Myocyte (in vitro differentiated cells): ENCODE results near the gene TCF12. TPM values are rescaled to one million over a fixed set of nuclear protein-coding genes. Genes with fewer than 3 reads are reported as not detected.
"Not testable (repeated sequence)": the region's sequence is repeated elsewhere in the genome, so short reads cannot be mapped to it uniquely, and the experiment has no call there.

Experiments used
- DNase-seq: peaks from one replicate; pipeline ENCODE4 v3.0.0-alpha.2; 2012; ENCODE audit warnings: low read depth
- total RNA-seq: library from RNA; depleted of rRNA; stranded (reverse); fragments of >200 nt; gene quantifications from 2 replicates; pipeline ENCODE4 v1.2.3, GENCODE V29; 2014

The TCF12 gene
- total RNA-seq, 1 donor from 2014 or later, result 128 TPM

DNA sequence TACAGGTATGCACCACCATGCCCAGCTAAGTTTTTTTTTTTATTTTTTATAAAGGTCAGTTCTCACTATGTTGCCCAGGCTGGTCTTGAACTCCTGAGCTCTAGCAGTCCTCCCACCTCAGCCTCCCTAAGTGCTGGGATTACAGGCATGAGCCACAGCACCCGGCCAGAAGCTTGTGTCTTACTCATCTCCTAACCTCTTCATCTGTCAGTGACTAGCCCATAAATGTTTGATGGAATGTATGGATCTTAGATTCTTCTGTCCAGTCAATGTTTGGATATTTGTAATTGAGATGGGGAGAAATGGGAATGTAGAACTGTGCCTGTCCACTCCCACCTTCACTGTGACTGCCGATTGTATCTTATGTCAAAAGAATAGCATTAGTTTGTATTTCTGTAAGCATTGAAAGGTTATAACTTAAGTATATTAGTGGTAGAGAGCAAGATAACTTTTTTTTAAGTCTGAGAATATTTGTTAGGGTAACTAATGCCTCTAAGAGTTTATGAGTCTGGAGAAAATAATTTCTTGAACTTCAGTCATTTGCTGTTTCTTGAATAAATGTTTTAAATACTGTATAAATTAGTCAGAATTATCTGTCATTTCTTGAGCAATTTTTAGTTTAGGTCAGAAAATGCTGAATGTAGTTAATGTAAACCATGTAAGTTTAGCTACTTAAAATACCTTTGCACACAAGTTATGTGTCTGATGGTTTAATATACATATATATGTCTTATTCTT, 242.5 kb downstream of the TCF12 start:
- DNase-seq, result no peak

DNA sequence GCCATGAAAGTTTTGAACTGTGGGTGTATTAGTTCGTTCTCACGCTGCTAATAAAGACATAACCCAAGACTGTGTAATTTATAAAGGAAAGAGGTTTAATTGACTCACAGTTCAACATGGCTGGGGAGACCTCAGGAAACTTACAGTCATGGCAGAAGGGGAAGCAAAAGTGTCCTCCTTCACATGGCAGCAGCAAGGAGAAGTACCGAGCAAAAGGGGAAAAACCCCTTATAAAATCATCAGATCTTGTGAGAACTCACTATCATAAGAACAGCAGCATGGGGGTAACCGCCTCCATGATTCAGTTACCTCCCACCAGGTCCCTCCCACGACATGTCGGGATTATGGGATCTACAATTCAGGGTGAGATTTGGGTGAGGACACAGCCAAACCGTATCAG, 245.8 kb downstream of the TCF12 start:
- not testable (repeated sequence) for DNase-seq

DNA sequence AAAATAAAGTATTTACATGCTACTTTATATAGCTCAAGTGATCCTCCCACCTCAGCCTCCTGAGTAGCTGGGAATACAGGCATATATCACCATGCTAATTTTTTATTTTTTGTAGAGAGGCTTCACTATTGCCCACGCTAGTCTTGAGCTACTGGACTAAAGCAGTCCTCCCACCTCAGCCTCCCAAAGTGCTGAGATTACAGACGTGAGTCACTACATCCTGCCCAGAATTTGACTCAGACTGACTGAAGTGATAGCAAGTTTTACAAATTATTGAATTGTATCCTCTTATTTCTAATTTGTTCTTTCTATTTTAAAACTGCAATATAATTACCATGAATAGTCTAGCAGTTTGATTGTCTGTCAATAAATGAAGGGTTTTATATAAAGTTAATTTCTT, 247.5 kb downstream of the TCF12 start:
- no peak for DNase-seq

DNA sequence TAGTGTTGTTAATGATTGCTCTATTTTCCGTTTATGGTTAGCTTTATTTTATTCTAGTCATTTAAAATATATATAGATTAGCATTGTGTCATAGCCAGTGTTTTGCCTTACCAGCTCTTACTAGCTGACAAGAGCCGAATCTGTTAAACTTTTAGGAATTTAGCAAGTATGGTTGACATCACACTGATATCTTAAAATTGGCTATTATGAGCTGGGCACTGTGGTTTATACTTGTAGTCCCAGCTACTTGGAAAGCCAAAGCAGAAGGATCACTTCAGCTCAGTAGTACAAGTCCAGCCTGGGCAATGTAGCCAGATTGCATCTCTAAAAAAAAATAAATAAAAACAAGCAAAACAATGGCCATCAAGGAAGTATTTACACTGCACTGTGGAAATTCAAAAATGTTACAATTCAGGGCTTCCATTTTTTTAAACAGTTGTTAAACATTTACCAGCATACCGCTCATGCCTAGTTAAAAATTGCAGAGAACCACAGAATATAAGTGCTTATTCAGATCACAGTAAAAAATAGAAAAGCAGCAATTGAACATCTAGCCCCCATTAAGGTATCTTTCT, 249.5 kb downstream of the TCF12 start:
- DNase-seq, result no peak

DNA sequence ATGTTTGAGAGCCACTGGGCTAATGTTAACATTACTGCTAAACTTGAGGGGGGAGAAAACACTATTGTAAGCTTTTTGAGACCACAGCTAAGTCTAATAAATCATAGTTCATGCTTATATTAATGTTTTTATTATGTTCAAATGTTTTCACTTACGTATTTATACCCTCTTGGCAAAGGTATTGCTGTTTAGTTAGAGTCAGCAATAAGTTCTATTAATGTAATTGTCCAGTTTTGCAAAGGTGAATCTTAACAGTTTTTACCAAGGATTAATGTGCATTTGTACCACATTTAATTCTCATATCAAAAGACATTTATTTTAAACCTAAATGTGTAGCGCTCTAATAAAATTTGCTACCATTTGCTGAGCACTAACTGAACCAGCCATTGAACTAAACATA, 251.2 kb downstream of the TCF12 start:
- no peak for DNase-seq

DNA sequence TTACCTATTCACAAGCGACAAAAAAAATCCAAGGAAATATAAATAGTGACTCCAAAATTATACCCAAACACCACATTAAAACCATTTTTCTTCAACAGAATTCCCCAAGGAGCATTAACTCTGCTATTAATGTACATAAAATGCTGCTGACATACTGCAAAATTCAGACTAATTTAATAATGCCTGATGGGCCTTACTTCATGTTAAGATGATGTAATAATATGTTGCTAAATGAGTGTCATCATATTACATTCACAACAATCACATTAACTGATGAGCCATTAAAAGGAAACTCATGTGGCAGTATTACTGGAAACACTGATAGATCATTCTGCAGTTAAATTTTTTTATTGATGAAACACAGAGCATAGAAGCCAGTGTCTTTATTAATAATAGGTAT, 253.0 kb downstream of the TCF12 start:
- DNase-seq, result no peak

DNA sequence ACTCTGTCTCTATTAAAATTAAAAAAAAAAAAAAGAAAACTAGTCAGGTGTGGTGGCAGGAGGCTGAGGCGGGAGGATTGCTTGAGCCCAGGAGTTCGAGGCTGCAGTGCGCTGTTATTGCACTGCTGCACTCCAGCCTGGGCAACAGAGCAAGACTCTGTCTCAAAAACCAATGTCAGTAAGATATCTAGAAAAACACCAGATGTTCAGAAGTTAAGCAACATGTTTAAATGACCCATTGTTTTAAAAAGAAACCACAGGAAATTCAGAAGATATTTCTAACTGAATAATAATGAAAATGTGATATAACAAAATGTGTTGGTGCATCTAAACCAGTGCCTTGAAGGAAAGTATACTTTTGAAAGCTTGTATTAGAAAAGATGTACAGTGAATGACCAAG, 254.5 kb downstream of the TCF12 start:
- no peak for DNase-seq

DNA sequence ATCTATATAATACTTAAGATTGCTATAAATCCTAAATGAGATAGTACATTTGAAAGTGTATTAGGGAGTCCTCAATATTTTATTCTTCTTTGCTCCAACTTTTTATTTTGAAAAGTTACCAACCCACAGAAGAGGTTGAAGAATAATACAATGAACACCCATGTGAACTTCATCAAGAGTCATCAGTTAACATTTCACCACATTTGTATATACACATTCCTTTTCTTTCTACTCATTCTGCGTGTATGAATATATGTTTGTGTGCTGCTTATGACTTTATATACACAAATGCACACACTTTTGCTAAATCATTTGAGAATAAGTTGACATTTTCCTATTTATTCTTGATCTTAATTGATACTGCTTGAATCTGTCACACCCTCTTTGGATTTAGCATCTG, 264.6 kb downstream of the TCF12 start:
- DNase-seq, result no peak

DNA sequence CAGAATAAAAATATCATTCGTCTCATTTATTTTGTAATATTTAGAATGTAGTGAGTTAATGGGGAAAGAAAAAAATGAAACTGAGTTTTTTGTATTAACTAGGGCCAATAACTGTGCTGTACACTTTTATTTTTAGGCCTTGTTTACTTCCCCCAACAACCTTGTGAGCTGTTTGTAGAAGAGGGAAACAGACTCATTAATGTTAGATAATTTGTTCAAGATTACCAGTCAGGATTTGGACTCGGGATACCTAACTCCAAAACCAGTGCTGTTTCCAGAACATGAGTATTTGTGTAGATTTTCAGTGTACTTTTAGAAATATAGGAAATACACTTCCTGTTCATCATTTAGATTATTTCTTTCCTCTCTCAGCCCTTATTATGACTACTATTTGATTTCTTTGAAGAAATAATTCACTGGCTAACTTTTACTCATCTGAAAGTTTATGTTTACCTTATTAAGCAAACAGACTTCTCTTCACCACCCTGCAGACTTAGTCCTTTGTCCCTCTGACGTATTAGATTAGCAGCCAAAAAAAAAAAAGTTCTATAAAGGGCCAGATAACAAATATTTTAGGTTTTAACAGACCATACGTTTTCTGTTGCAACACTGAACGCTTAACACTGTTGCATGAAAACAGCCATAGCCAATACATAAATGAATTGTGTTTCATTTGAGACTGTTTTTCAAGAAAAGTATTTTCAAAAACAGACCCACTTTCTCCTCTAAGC, 265.3 kb downstream of the TCF12 start:
- no peak for DNase-seq

DNA sequence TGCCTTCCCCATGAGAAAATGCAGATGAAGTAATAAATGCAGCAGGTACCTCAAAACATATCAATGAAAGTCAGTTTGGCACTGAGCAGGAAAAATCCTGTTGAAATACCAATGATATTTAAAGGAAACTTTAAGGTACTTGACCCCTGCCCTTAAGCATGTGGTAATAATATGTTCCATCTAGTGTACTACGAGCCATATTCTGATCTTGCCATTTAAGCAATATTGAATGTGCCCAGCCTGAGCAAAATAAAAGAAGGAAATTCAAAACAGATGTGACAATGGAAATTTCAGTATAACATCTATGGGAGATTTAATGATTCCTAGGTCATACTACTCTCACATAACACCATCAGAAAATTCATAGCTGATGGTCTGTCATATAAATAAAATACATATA, 266.1 kb downstream of the TCF12 start:
- no peak for DNase-seq

DNA sequence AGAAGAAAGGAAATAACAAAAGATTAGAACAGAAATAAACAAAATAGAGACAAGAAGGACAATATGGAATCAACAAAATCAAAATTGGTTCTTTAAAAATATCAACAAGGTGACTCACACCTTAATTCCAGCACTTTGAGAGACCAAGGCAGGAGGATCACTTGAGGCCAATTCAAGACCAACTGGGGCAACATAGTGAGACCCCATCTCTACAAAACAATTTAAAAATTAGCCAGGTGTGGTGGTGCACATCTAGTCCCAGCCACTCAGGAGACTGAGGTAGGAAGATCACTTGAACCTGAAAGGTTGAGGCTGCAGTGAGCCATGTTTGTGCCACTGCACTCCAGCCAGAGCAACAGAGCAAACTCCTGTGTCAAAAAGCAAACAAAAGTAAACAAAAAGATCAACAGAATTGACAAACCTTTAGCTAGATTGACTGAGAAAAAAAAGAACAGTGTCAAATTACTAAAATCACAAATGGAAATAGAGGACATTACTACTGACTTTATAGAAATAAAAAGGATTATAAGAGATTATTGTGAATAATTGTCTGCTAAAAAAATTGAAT, 267.1 kb downstream of the TCF12 start:
- DNase-seq, result no peak

DNA sequence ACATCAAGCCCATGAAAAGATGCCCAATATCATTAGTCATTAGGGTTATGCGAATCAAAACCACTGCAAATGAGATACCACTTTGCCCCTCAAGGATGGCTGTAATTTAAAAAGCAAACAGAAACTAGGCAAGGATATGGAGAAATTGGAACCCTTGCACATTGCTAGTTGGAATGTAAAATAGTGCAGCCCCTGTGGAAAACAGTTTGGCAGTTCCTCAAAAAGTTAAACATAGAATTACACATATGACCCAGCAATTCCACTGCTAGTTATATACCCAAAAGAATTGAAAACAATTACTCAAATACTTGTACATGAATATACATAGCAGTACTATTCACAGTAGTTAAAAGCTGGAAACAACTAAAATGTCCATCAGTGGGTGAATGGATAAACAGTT, 271.0 kb downstream of the TCF12 start:
- no peak for DNase-seq

DNA sequence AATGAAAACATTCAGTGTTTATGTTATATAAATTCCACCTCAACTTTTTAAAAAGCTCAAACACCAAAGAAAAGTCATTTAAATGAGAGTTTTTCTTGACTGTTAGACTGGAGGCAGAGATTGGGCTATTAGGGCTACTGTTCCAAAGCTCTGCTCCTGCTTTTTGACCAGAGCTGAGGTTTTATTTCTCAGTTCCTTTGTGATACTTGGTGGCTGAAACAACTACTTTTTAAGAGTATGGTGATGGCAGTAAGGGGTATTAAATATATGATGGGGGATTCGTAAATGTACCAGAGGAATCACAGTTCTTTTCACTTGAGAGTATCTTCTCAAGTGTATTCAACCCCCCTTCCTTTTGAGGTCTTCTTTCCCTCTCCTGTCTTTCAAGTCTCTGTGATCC, 271.8 kb downstream of the TCF12 start:
- no peak for DNase-seq

DNA sequence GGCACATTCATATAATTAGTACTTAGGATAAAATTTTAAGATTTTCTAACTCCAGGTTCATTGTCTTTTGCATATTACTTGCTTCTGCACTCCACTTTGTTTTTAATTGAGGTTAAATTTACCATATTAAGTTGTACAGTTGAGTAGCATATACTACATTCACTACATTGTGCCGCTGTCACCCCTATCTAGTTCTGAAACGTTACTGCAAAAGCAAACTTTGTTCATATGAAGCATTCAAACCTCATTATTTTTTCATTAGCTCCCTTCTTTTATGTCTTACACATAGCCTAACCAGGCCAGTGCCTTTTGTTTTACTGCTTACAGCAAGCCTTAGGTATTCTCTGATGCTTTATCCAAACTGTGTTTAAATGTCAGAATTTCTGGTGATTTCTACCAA, 274.7 kb downstream of the TCF12 start:
- no peak for DNase-seq

DNA sequence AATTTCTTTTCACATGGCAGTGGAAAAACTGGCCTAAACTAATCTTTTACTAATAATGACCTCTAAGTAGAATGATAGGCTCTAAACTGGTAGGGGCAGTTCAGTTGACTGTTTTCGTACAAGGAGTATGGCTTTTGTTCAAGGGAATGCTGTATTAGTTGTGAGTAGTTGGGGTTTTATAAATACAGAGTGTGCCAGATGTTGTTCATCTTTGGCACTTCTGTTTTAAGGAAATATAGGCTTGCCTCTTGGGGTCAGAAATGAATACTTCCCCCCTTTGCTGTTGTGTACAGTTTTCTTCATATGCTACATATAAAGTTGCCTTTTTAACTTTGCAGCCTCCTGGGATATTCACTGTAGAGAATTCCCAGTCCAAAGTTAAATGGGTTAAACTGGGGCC, 276.9 kb downstream of the TCF12 start:
- no peak for DNase-seq

DNA sequence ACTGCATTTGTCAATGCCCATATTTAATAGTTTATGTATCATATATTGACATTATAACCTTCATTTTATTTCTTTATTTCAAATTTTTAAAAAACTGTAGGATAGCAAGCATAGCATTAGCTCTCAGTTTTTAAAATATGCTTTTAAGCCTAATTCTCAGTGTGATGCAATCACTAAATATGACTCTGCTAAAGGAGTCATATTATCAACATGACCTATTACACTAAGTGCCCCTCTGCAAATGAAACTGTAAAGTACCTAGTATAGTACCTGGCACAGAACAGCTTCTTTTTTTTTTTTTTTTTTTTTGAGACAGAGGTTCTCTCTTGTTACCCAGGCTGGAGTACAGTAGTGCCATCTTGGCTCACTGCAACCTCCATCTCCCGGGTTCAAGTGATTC, 278.4 kb downstream of the TCF12 start:
- DNase-seq, result no peak

DNA sequence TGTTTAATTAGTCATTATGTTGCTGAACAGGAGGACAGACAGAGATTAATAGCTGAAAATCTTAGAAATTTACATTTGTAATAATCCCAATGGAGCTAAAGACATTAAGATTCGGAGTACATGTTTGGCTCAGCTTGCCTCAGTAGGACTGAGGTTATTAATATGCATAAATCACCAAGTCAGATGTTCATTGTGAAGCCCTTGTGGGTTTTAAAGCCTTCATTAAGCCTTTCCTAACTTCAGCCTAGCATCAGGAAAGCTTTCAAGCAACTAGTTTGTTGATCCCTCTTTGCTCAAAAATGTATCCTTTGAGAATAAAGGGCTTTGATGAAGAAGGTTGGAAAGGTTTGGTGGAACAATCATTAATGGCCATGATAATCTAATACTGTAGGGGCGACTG, 279.7 kb downstream of the TCF12 start:
- no peak for DNase-seq

DNA sequence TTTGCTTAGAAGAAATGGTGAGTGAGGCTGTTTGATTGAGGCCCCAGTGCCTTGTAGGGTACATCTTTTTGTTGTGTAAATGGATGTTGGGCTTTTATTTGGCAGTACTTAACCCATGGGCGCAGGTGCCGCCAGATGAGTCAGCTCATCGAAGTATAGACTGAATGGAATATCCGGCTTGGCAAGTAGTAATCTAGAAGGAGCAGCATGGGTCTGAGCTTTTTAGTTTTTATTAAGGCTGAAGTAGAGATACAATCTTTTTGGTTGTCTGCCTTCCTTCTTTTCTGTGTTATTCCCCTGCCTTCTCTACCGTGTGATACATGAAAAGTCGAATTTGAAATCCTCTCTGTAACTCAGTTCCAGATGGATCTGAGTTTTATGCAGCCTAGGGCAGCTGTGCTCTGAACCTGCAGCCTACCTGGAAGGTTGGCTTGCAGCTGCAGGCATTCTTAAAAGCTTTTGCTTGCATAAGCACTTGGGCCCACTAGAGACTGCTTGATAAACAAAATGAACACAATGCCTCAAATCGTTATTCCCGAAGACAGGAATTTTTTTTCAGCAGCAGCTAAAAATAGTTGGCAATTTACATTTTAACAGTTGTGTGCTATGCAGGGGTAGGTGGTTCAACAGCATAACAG, 280.3 kb downstream of the TCF12 start:
- DNase-seq, result no peak

DNA sequence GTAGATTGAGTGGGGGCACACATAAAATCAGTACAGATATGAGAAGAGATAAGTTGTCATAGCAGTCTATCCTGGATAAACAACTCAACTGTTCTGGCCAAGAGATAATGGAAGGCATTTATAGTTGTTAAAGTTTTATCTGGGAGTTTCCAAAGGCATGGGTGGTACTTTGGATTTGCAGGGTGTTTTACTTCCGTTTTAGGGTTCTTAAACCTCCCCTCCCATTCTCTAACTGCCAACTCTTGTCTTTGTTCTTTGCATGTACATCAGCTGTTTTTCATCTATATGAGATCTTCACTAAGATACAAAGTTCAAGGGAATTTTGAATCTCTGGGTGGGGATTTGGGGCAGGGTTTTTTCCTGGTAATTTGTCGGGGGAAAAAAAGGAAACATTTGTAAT, 283.1 kb downstream of the TCF12 start:
- DNase-seq, result no peak

DNA sequence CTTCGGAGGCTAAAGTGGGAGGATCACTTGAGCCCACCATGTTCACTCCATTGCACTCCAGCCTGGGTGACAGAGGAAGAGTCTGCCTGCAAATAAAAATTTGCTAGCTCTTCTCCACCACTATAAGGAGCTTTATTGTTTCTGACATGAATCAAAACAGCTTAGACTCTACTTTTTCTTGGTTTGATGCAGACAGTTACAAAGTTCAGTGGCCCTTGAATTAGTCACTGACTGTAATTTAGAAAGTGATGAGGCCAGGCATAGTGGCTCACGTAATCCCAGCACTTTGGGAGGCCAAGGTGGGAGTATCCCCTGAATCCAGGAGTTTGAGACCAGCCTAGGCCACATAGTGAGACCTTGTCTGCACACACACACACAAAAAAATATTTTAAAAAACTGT, 285.5 kb downstream of the TCF12 start:
- no peak for DNase-seq

DNA sequence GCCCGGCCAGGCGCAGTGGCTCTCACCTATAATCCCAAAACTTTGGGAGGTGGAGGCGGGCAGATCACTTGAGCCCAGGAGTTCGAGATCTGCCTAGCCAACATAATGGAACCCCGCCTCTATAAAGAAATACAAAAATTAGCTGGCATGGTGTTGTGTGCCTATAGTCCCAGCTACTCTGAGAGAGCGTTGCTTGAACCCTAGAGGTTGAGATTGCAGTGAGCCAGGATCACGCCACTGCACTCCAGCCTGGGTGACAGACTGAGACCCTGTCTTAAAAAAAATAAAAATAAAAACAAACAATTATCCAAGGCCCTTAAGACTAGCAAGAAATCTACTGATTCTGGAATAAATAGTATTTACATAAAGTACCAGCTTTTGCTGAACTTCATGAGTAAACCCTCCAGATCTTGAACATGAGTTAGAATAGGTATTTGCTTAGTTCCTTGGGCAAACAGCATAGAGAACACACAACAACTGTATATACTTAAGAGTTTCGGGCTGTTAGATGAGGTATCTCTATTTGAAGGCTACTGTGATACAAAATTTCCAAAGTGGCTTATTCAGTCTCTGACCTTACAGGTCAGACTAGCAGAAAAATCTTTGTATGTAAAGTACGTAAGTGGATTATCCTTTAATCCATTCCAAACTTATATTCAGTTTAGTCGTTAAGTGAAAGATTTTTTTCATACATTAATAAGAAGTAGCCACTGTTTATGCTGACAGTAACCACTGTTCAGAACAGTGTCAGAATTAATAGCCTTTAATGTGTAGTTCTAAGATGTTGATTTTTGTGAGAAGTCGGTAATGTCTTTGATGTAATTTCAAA, 286.8 kb downstream of the TCF12 start:
- DNase-seq, result no peak
